ENCODE measurements around the gene MAD1L1. TPM values are rescaled to one million over a fixed set of nuclear protein-coding genes. Genes with fewer than 3 reads are reported as not detected.

MAD1L1 gene
- total RNA-seq, 1 experiment from 2014 or later: 38.5 TPM

GRCh38 chr7:1957471-1958225 is 275.1 kb downstream of the MAD1L1 start:
- Histone ChIP-seq H4K20me1 (ENCODE audit: insufficient read depth) (no peaks in the 10 kb centered on the region), H3K9me2 (ENCODE audit: insufficient read depth) (no peaks in the 10 kb centered on the region), H3K4me1 (ENCODE audit: control insufficient read depth in 1 of 2, insufficient read depth in 2 of 2, low read length in 2 of 2) (peaks cover 0 to 15% of the 10 kb centered on the region in 2 experiments; a peak in 3 of 4 replicates), H3K27ac (ENCODE audit: low read depth, low read length) (no peak overlapping the region), H3K36me3 (ENCODE audit: control insufficient read depth in 1 of 2, insufficient read depth in 2 of 2, low read length in 2 of 2) (0 out of 4 replicates have a peak, but pooled peaks cover 0 to 3% of the 10 kb centered on the region in 2 experiments), H3K9ac (ENCODE audit: low read length) (no peak overlapping the region), H3K79me2 (ENCODE audit: insufficient read depth, low read length) (no peaks in the 10 kb centered on the region), H3K9me3 (ENCODE audit: control insufficient read depth in 1 of 2, insufficient read depth in 1 of 2, low read depth in 1 of 2, low read length in 2 of 2) (peaks cover 0 to 4% of the 10 kb centered on the region in 2 experiments; a peak in 1 of 4 replicates), H3K4me3 (replicated peaks in 1 of 2; ENCODE audit: low read depth in 1 of 2, low read length in 2 of 2) (no peak overlapping the region), H3K27me3 (ENCODE audit: insufficient read depth, low read length) (no peaks in the 10 kb centered on the region), H3K4me2 (ENCODE audit: low read length) (no peak overlapping the region), H2AFZ (ENCODE audit: low read depth, low read length, poor library complexity, severe bottlenecking) (no peak overlapping the region)
- ChIA-PET RAD21 (ENCODE audit: low non-redundant PET in 1 of 2, low total read pairs in 2 of 2, uncharacterized antibody in 2 of 2, unreplicated experiment in 2 of 2) (no interaction called here), CTCF (no interaction called here), POLR2A (no interaction called here)
- ATAC-seq (no peak), DNase-seq (ENCODE audit: low read depth, low spot score) (no peak)
- intact Hi-C loops (cut with micrococcal nuclease): no loop called here
- no TSS peak for BruUV-seq (replicated peaks)
- TF ChIP-seq EZH2 (IDR thresholded peaks at IDR 0.05): no peak

- Histone ChIP-seq H3K36me3 (ENCODE audit: control insufficient read depth in 1 of 2, insufficient read depth in 2 of 2, low read length in 2 of 2) (0 out of 4 replicates have a peak, but pooled peaks cover 0 to 3% of the 10 kb centered on the region in 2 experiments), H3K79me2 (ENCODE audit: insufficient read depth, low read length) (no peaks in the 10 kb centered on the region), H4K20me1 (ENCODE audit: insufficient read depth) (no peaks in the 10 kb centered on the region), H2AFZ (ENCODE audit: low read depth, low read length, poor library complexity, severe bottlenecking) (no peak overlapping the region), H3K9ac (ENCODE audit: low read length) (no peak overlapping the region), H3K4me3 (replicated peaks in 1 of 2; ENCODE audit: low read depth in 1 of 2, low read length in 2 of 2) (no peak overlapping the region), H3K27ac (ENCODE audit: low read depth, low read length) (no peak overlapping the region), H3K9me2 (ENCODE audit: insufficient read depth) (no peaks in the 10 kb centered on the region), H3K9me3 (ENCODE audit: control insufficient read depth in 1 of 2, insufficient read depth in 1 of 2, low read depth in 1 of 2, low read length in 2 of 2) (peaks cover 0 to 4% of the 10 kb centered on the region in 2 experiments; a peak in 1 of 4 replicates), H3K27me3 (ENCODE audit: insufficient read depth, low read length) (no peaks in the 10 kb centered on the region), H3K4me1 (ENCODE audit: control insufficient read depth in 1 of 2, insufficient read depth in 2 of 2, low read length in 2 of 2) (peaks cover 0 to 9% of the 10 kb centered on the region in 2 experiments; a peak in 3 of 4 replicates), H3K4me2 (ENCODE audit: low read length) (no peak overlapping the region)
- intact Hi-C loops (cut with micrococcal nuclease): no loop called here
- ChIA-PET POLR2A (no interaction called here), CTCF (no interaction called here), RAD21 (ENCODE audit: low non-redundant PET in 1 of 2, low total read pairs in 2 of 2, uncharacterized antibody in 2 of 2, unreplicated experiment in 2 of 2) (no interaction called here)
- TF ChIP-seq YY1 (IDR thresholded peaks at IDR 0.05; ENCODE audit: extremely low read depth, insufficient replicate concordance, low read depth, low read length) (no peak), FOSL1 (IDR thresholded peaks at IDR 0.05; ENCODE audit: low read depth) (no peak)
- no peak for ATAC-seq
- no TSS peak for BruUV-seq (replicated peaks)
- DNase-seq (ENCODE audit: low read depth, low spot score): no peak
These were observed 275.9 kb downstream of the MAD1L1 start for GRCh38 chr7:1956611-1957470.
